Activated CD4-positive, alpha-beta T cell treated with anti-CD3 and anti-CD28 coated beads, Interleukin-2, amount 50 U/mL, for 4 hours (primary cell): ENCODE data around the gene SMG6.
"Not testable (repeated sequence)": the region's sequence is repeated elsewhere in the genome, so short reads cannot be mapped to it uniquely, and the experiment has no call there.

ENCODE experiments used
- DNase-seq, 2 experiments: peaks; one replicate each; pipeline ENCODE4 v3.0.0-alpha.2; 2020

The SMG6 gene

GRCh38 chr17:2259769-2260536, 43.6 kb downstream of the SMG6 start:
- peak; percentile 48 to 53 for DNase-seq

- DNase-seq = not testable (repeated sequence)
Measured at GRCh38 chr17:2258830-2259229, 44.8 kb downstream of the SMG6 start.

GRCh38 chr17:2253768-2254406, 49.7 kb downstream of the SMG6 start:
- DNase-seq = no peak

- DNase-seq = no peak
Measured at GRCh38 chr17:2253362-2253761, 50.2 kb downstream of the SMG6 start.

- DNase-seq = no peak
Measured at GRCh38 chr17:2251098-2251497, 52.5 kb downstream of the SMG6 start.

GRCh38 chr17:2250140-2251095, 53.2 kb downstream of the SMG6 start:
- peak in 1 of 2 experiments; percentile 26 for DNase-seq

- DNase-seq = no peak
Measured at GRCh38 chr17:2247005-2247404, 56.6 kb downstream of the SMG6 start.

- DNase-seq = peak; percentile 83
Measured at GRCh38 chr17:2244545-2245525, 58.8 kb downstream of the SMG6 start.

GRCh38 chr17:2243953-2244352, 59.6 kb downstream of the SMG6 start:
- no peak for DNase-seq

- DNase-seq = no peak
Measured at GRCh38 chr17:2241823-2242222, 61.8 kb downstream of the SMG6 start.

GRCh38 chr17:2240541-2240940, 63.0 kb downstream of the SMG6 start:
- no peak for DNase-seq

- DNase-seq = no peak
Measured at GRCh38 chr17:2239882-2240430, 63.6 kb downstream of the SMG6 start.

GRCh38 chr17:2239170-2239551, 64.4 kb downstream of the SMG6 start:
- DNase-seq = no peak

- DNase-seq = no peak
Measured at GRCh38 chr17:2238432-2239169, 65.0 kb downstream of the SMG6 start.

- no peak for DNase-seq
Measured at GRCh38 chr17:2237950-2238349, 65.6 kb downstream of the SMG6 start.

- DNase-seq = no peak
Measured at GRCh38 chr17:2237521-2237921, 66.1 kb downstream of the SMG6 start.

- DNase-seq = no peak
Measured at GRCh38 chr17:2235792-2236366, 67.7 kb downstream of the SMG6 start.

- DNase-seq = no peak
Measured at GRCh38 chr17:2235265-2235664, 68.3 kb downstream of the SMG6 start.

- no peak for DNase-seq
Measured at GRCh38 chr17:2233441-2233947, 70.1 kb downstream of the SMG6 start.

GRCh38 chr17:2232244-2232638, 71.3 kb downstream of the SMG6 start:
- DNase-seq = no peak

- no peak for DNase-seq
Measured at GRCh38 chr17:2230877-2231276, 72.7 kb downstream of the SMG6 start.
